Gastrocnemius medialis (tissue), 4 donors: ENCODE results near the gene ADGRV1. TPM values are rescaled to one million over a fixed set of nuclear protein-coding genes. Genes with fewer than 3 reads are reported as not detected.

Experiments used
- ATAC-seq, 2 donors: fragments of 150-250 bp; one replicate each; pipeline ENCODE4 v1.9.1; 2016
- DNase-seq, 2 donors: peaks; one replicate each; pipeline ENCODE4 v3.0.0-alpha.2; 2019
- H3K27ac ChIP-seq, 4 donors: fragments of 200-600 bp; sonication (generic); 1 replicate in 1 of 4; 2 replicates in 3 of 4; pipeline ENCODE4 v1.5.1; 2016 to 2018; ENCODE audit warnings: mild to moderate bottlenecking in 2 of 4, moderate library complexity in 1 of 4
- H3K27me3 ChIP-seq, 3 donors: fragments of 200-600 bp; sonication (generic) in 2 of 3; 1 replicate in 1 of 3; 2 replicates in 2 of 3; pipeline versions ENCODE4 v1.5.1 to v1.6.0; 2016 to 2019; ENCODE audit warnings: mild to moderate bottlenecking in 1 of 3, moderate library complexity in 1 of 3
- H3K36me3 ChIP-seq, 2 donors: fragments of 200-600 bp; sonication (generic) in 1 of 2; one replicate each; pipeline ENCODE4 v1.5.1; 2017 to 2018
- H3K4me1 ChIP-seq, 2 donors: fragments of 200-600 bp; sonication (generic) in 1 of 2; one replicate each; pipeline ENCODE4 v1.5.1; 2016 to 2017; ENCODE audit warnings: mild to moderate bottlenecking in 2 of 2
- H3K4me3 ChIP-seq, 4 donors: fragments of 200-600 bp; sonication (generic) in 3 of 4; 1 replicate in 1 of 4; 2 replicates in 3 of 4; pipeline ENCODE4 v1.5.1; 2016 to 2019; ENCODE audit warnings: mild to moderate bottlenecking in 2 of 4
- H3K9me3 ChIP-seq, 3 donors: fragments of 200-600 bp; sonication (generic) in 2 of 3; 1 replicate in 1 of 3; 2 replicates in 2 of 3; pipeline ENCODE4 v1.5.1; 2016 to 2019
- CTCF ChIP-seq, 5 experiments: fragments of 450-650 bp in 3 of 5; fragments of 200-600 bp in 2 of 5; sonication (generic) in 2 of 5; IDR thresholded peaks in 4 of 5; conservative IDR thresholded peaks in 1 of 5; 1 replicate in 4 of 5; 2 replicates in 1 of 5; pipeline ENCODE4 v1.5.1; 2016 to 2019; ENCODE audit warnings: antibody characterized with exemption in 5 of 5, mild to moderate bottlenecking in 3 of 5, moderate library complexity in 3 of 5
- POLR2A ChIP-seq, 2 donors: fragments of 450-650 bp; IDR thresholded peaks; one replicate each; pipeline ENCODE4 v1.6.1; 2017; ENCODE audit warnings: antibody characterized with exemption in 2 of 2, mild to moderate bottlenecking in 2 of 2, moderate library complexity in 2 of 2
- in situ Hi-C, 4 donors: fragments of 200-750 bp; cut with MboI; loops; one replicate each; pipeline versions ENCODE4 v1.15.0 to v1.8.0; 2017; ENCODE audit warnings: low sequenced_read_pairs in 4 of 4
- intact Hi-C: fragments of 100-400 bp; cut with DNase I; formaldehyde crosslinking; loops from one replicate; pipeline ENCODE4 v1.15.1; 2023; ENCODE audit warnings: low total_unique reads
- total RNA-seq, 4 donors: library from RNA; depleted of rRNA; stranded (reverse); fragments of >200 nt; gene quantifications; one replicate each; pipeline versions ENCODE4 v1.1.0 to v1.2.3, GENCODE V29; 2016

The ADGRV1 gene
- total RNA-seq, 4 donors from 2014 or later, result 0.22 to 0.41 TPM; not detected in 2

- no peaks in the 10 kb centered on the region for H3K9me3 ChIP-seq
- no peak overlapping the region for H3K4me3 ChIP-seq
- H3K4me1 ChIP-seq, result peaks cover 19 to 20% of the 10 kb centered on the region in 2 donors
- intact Hi-C loops, result loop anchor here (2.0 to 5.0 kb wide), 2 partner anchors 94 to 201 kb away; no protein-coding TSS in a partner anchor
- in situ Hi-C loops, result no loop called here
- TF ChIP-seq POLR2A (IDR thresholded peaks at IDR 0.05), result no peak
- TF ChIP-seq CTCF (IDR thresholded peaks at IDR 0.05 in 4 of 5, conservative IDR thresholded peaks at IDR 0.05 in 1 of 5), result no peak
- peak overlapping the region; percentile 5 to 58 (median 16) for H3K27ac ChIP-seq
- H3K36me3 ChIP-seq, result no peaks in the 10 kb centered on the region
- no peaks in the 10 kb centered on the region for H3K27me3 ChIP-seq
- peak; percentile 11 to 55 for ATAC-seq
- no peak for DNase-seq
Observed at GRCh38 chr5:91111473-91112238, 553.1 kb downstream of the ADGRV1 start.

- intact Hi-C loops, result loop anchor here (5.0 kb wide), 2 partner anchors 68 to 97 kb away; no protein-coding TSS in a partner anchor
- DNase-seq (no peak), ATAC-seq (no peak)
- Histone ChIP-seq H3K27ac (peak overlapping the region in 2 of 4 donors; percentile 3 to 17), H3K36me3 (no peaks in the 10 kb centered on the region), H3K4me3 (no peak overlapping the region), H3K9me3 (no peaks in the 10 kb centered on the region), H3K27me3 (no peaks in the 10 kb centered on the region), H3K4me1 (peaks cover 19 to 20% of the 10 kb centered on the region in 2 donors)
- in situ Hi-C loops, result no loop called here
- no peak for TF ChIP-seq POLR2A (IDR thresholded peaks at IDR 0.05)
- no peak for TF ChIP-seq CTCF (IDR thresholded peaks at IDR 0.05 in 4 of 5, conservative IDR thresholded peaks at IDR 0.05 in 1 of 5)
Observed at GRCh38 chr5:91114658-91115057, 556.1 kb downstream of the ADGRV1 start.

- H3K36me3 ChIP-seq, result no peaks in the 10 kb centered on the region
- no peak for ATAC-seq
- intact Hi-C loops, result loop anchor here (5.0 kb wide), 1 partner anchor 64 kb away; no protein-coding TSS in a partner anchor
- no peaks in the 10 kb centered on the region for H3K27me3 ChIP-seq
- no peak for TF ChIP-seq POLR2A (IDR thresholded peaks at IDR 0.05)
- TF ChIP-seq CTCF (IDR thresholded peaks at IDR 0.05 in 4 of 5, conservative IDR thresholded peaks at IDR 0.05 in 1 of 5), result no peak
- no peak for DNase-seq
- H3K9me3 ChIP-seq, result no peaks in the 10 kb centered on the region
- H3K27ac ChIP-seq, result no peak overlapping the region
- in situ Hi-C loops, result no loop called here
- H3K4me1 ChIP-seq, result peaks cover 4 to 6% of the 10 kb centered on the region in 2 donors
- H3K4me3 ChIP-seq, result no peak overlapping the region
Observed at GRCh38 chr5:91118354-91118753, 559.8 kb downstream of the ADGRV1 start.

- intact Hi-C loops (loop anchor here (5.0 kb wide), 1 partner anchor 64 kb away; no protein-coding TSS in a partner anchor), in situ Hi-C loops (no loop called here)
- DNase-seq (no peak), ATAC-seq (no peak)
- peaks cover 4 to 9% of the 10 kb centered on the region in 2 donors for H3K4me1 ChIP-seq
- no peak overlapping the region for H3K4me3 ChIP-seq
- no peak overlapping the region for H3K27ac ChIP-seq
- H3K9me3 ChIP-seq, result no peaks in the 10 kb centered on the region
- TF ChIP-seq CTCF (IDR thresholded peaks at IDR 0.05 in 4 of 5, conservative IDR thresholded peaks at IDR 0.05 in 1 of 5) (no peak), POLR2A (IDR thresholded peaks at IDR 0.05) (no peak)
- H3K27me3 ChIP-seq, result no peaks in the 10 kb centered on the region
- no peaks in the 10 kb centered on the region for H3K36me3 ChIP-seq
Observed at GRCh38 chr5:91118796-91119195, 560.2 kb downstream of the ADGRV1 start.
